Measurements from ENCODE around the gene NDUFS5.
A peak's percentile ranks its signal among the peaks of the same experiment; 100 is the strongest.
"Not testable (repeated sequence)": the region's sequence is repeated elsewhere in the genome, so short reads cannot be mapped to it uniquely, and the experiment has no call there.

NDUFS5 gene

GRCh38 chr1:39026051-39026865 is at the start of gene NDUFS5:
Gene NDUFS5 (plus strand): TSS chr1:39026350. CDS start chr1:39028725, 2,375 bp downstream.
- Mint-ChIP-seq H3K27me3 (peaks cover 1% of the 10 kb centered on the region), H3K4me1 (peaks cover 15% of the 10 kb centered on the region), H3K9me3 (no peaks in the 10 kb centered on the region), H3K4me3 (peak within 1 kb of the TSS; percentile 95), H3K27ac (peak within 1 kb of the TSS; percentile 96), H3K36me3 (peaks cover 8% of the 10 kb centered on the region)
- ATAC-seq (ENCODE audit: low read depth) (peak; percentile 90), DNase-seq (ENCODE audit: low spot score in 2 of 2) (peak; percentile 56 to 62)

- not testable (repeated sequence) for H3K4me3 Mint-ChIP-seq; H3K27me3 Mint-ChIP-seq; DNase-seq (ENCODE audit: low spot score in 2 of 2); H3K27ac Mint-ChIP-seq; H3K9me3 Mint-ChIP-seq; H3K4me1 Mint-ChIP-seq; H3K36me3 Mint-ChIP-seq; ATAC-seq (ENCODE audit: low read depth)
Observed at GRCh38 chr1:38977399-38978244, 48.5 kb upstream of the NDUFS5 start.

- DNase-seq (ENCODE audit: low spot score in 2 of 2); H3K27ac Mint-ChIP-seq; H3K27me3 Mint-ChIP-seq; H3K4me3 Mint-ChIP-seq; ATAC-seq (ENCODE audit: low read depth); H3K4me1 Mint-ChIP-seq; H3K36me3 Mint-ChIP-seq; H3K9me3 Mint-ChIP-seq: not testable (repeated sequence)
Observed at GRCh38 chr1:38978245-38978542, 48.0 kb upstream of the NDUFS5 start.

- not testable (repeated sequence) for H3K27ac Mint-ChIP-seq; H3K4me3 Mint-ChIP-seq; H3K9me3 Mint-ChIP-seq; H3K4me1 Mint-ChIP-seq; DNase-seq (ENCODE audit: low spot score in 2 of 2); ATAC-seq (ENCODE audit: low read depth); H3K36me3 Mint-ChIP-seq; H3K27me3 Mint-ChIP-seq
Observed at GRCh38 chr1:38979380-38979779, 46.8 kb upstream of the NDUFS5 start.

- peak overlapping the region; percentile 91 for H3K27ac Mint-ChIP-seq
- ATAC-seq (ENCODE audit: low read depth) (no peak), DNase-seq (ENCODE audit: low spot score in 2 of 2) (no peak)
- peak overlapping the region; percentile 87 for H3K4me3 Mint-ChIP-seq
- H3K9me3 Mint-ChIP-seq = no peaks in the 10 kb centered on the region
- peaks cover 7% of the 10 kb centered on the region for H3K27me3 Mint-ChIP-seq
- peaks cover under 1% of the 10 kb centered on the region for H3K36me3 Mint-ChIP-seq
- H3K4me1 Mint-ChIP-seq = peaks cover 15% of the 10 kb centered on the region
Observed at GRCh38 chr1:38989979-38990378, 36.2 kb upstream of the NDUFS5 start.

GRCh38 chr1:38990386-38990737 is 35.8 kb upstream of the NDUFS5 start:
- peak overlapping the region; percentile 91 for H3K27ac Mint-ChIP-seq
- peaks cover 18% of the 10 kb centered on the region for H3K4me1 Mint-ChIP-seq
- peaks cover 6% of the 10 kb centered on the region for H3K27me3 Mint-ChIP-seq
- peaks cover 4% of the 10 kb centered on the region for H3K36me3 Mint-ChIP-seq
- DNase-seq (ENCODE audit: low spot score in 2 of 2) (no peak), ATAC-seq (ENCODE audit: low read depth) (no peak)
- peak overlapping the region; percentile 87 for H3K4me3 Mint-ChIP-seq
- H3K9me3 Mint-ChIP-seq = no peaks in the 10 kb centered on the region

- peaks cover 3% of the 10 kb centered on the region for H3K27me3 Mint-ChIP-seq
- peak; percentile 98 to 99 for DNase-seq (ENCODE audit: low spot score in 2 of 2)
- peak; percentile 86 for ATAC-seq (ENCODE audit: low read depth)
- H3K4me3 Mint-ChIP-seq = peak within 1 kb of the TSS; percentile 87
- peaks cover 6% of the 10 kb centered on the region for H3K36me3 Mint-ChIP-seq
- peak within 1 kb of the TSS; percentile 91 for H3K27ac Mint-ChIP-seq
- H3K4me1 Mint-ChIP-seq = peaks cover 20% of the 10 kb centered on the region
- H3K9me3 Mint-ChIP-seq = no peaks in the 10 kb centered on the region
Observed at GRCh38 chr1:38990738-38991637, 35.2 kb upstream of the NDUFS5 start, which contains the start of gene AKIRIN1. Gene AKIRIN1 (plus strand): TSS chr1:38991276. CDS start chr1:38991381, 105 bp downstream.

- H3K27me3 Mint-ChIP-seq = no peaks in the 10 kb centered on the region
- H3K27ac Mint-ChIP-seq = peak overlapping the region; percentile 54
- peaks cover 20% of the 10 kb centered on the region for H3K4me1 Mint-ChIP-seq
- peaks cover 8% of the 10 kb centered on the region for H3K36me3 Mint-ChIP-seq
- ATAC-seq (ENCODE audit: low read depth) (no peak), DNase-seq (ENCODE audit: low spot score in 2 of 2) (peak in 1 of 2 donors; percentile 13)
- H3K9me3 Mint-ChIP-seq = no peaks in the 10 kb centered on the region
- H3K4me3 Mint-ChIP-seq = peak overlapping the region; percentile 87
Observed at GRCh38 chr1:38991638-38992411, 34.3 kb upstream of the NDUFS5 start.

GRCh38 chr1:38992412-38993111 is 33.6 kb upstream of the NDUFS5 start:
- peaks cover 8% of the 10 kb centered on the region for H3K36me3 Mint-ChIP-seq
- DNase-seq (ENCODE audit: low spot score in 2 of 2) (peak in 1 of 2 donors; percentile 25), ATAC-seq (ENCODE audit: low read depth) (peak; percentile 18)
- no peaks in the 10 kb centered on the region for H3K27me3 Mint-ChIP-seq
- H3K4me3 Mint-ChIP-seq = peak overlapping the region; percentile 87
- peak overlapping the region; percentile 54 for H3K27ac Mint-ChIP-seq
- H3K9me3 Mint-ChIP-seq = no peaks in the 10 kb centered on the region
- peaks cover 24% of the 10 kb centered on the region for H3K4me1 Mint-ChIP-seq

GRCh38 chr1:38994196-38994595 is 32.0 kb upstream of the NDUFS5 start:
- no peaks in the 10 kb centered on the region for H3K9me3 Mint-ChIP-seq
- no peaks in the 10 kb centered on the region for H3K27me3 Mint-ChIP-seq
- H3K27ac Mint-ChIP-seq = no peak overlapping the region
- peaks cover 13% of the 10 kb centered on the region for H3K36me3 Mint-ChIP-seq
- DNase-seq (ENCODE audit: low spot score in 2 of 2) (no peak), ATAC-seq (ENCODE audit: low read depth) (no peak)
- H3K4me1 Mint-ChIP-seq = peaks cover 26% of the 10 kb centered on the region
- H3K4me3 Mint-ChIP-seq = no peak overlapping the region

GRCh38 chr1:38997034-38997900 is 28.9 kb upstream of the NDUFS5 start:
- Mint-ChIP-seq H3K4me3 (no peak overlapping the region), H3K27me3 (no peaks in the 10 kb centered on the region), H3K27ac (peak overlapping the region; percentile 73), H3K9me3 (no peaks in the 10 kb centered on the region), H3K4me1 (peaks cover 25% of the 10 kb centered on the region), H3K36me3 (peaks cover 21% of the 10 kb centered on the region)
- ATAC-seq (ENCODE audit: low read depth) (no peak), DNase-seq (ENCODE audit: low spot score in 2 of 2) (no peak)

- no peak for DNase-seq (ENCODE audit: low spot score in 2 of 2)
- no peak for ATAC-seq (ENCODE audit: low read depth)
- H3K27ac Mint-ChIP-seq = peak overlapping the region; percentile 73
- H3K9me3 Mint-ChIP-seq = no peaks in the 10 kb centered on the region
- H3K27me3 Mint-ChIP-seq = no peaks in the 10 kb centered on the region
- peaks cover 19% of the 10 kb centered on the region for H3K4me1 Mint-ChIP-seq
- no peak overlapping the region for H3K4me3 Mint-ChIP-seq
- H3K36me3 Mint-ChIP-seq = peaks cover 23% of the 10 kb centered on the region
Observed at GRCh38 chr1:38997901-38998190, 28.3 kb upstream of the NDUFS5 start.

Measured in memory B cell (primary cell).